GM12878 (cell line): ENCODE results near the gene SERPINI1. TPM values are rescaled to one million over a fixed set of nuclear protein-coding genes. Genes with fewer than 3 reads are reported as not detected.

Experiments used
- ATAC-seq: fragments of 200-7000 bp; cut with Tn5 transposase; 3 replicates; pipeline ENCODE4 v1.9.1; 2020; ENCODE audit warnings: mild to moderate bottlenecking, moderate library complexity
- BruUV-seq: library from RNA; stranded (reverse); fragments of 400-500 nt; replicated peaks from 2 replicates; lab custom pipeline; 2021; lab: Mats Ljungman, UMichigan
- CTCF ChIA-PET: fragments of 300-600 bp; sonication (Branson Sonifier 250); formaldehyde crosslinking; extraction: SDS; loops from one replicate; lab custom pipeline; 2021; ENCODE audit warnings: inconsistent platforms; lab: Yijun Ruan, JAX
- POLR2A ChIA-PET: fragments of 350-600 bp; formaldehyde crosslinking; extraction: SDS; loops from one replicate; lab custom pipeline; 2021; ENCODE audit warnings: inconsistent platforms; lab: Charles Lee
- RAD21 ChIA-PET: fragments of 300-600 bp; sonication (Branson Sonifier 250); formaldehyde crosslinking; loops from one replicate; lab custom pipeline; 2023; ENCODE audit warnings: antibody characterized with exemption; ENCODE audit not compliant: unreplicated experiment; lab: Charles Lee
- SMC1A ChIA-PET: fragments of 300-600 bp; sonication (Branson Sonifier 250); formaldehyde crosslinking; loops from one replicate; lab custom pipeline; 2023; ENCODE audit not compliant: unreplicated experiment, uncharacterized antibody; lab: Charles Lee
- DNase-seq: peaks from one replicate; pipeline ENCODE4 v3.0.0-alpha.2; 2011; ENCODE audit warnings: low read depth, low spot score
- FAIRE-seq: peaks from 3 replicates; lab custom pipeline; 2011; peaks lifted over from hg19 to GRCh38; lab: Jason Lieb, UNC
- H2AFZ ChIP-seq: 2 replicates; pipeline ENCODE4 v1.6.0; 2011; ENCODE audit warnings: low read depth, low read length, control low read depth; ENCODE audit not compliant: control insufficient read depth
- H3K27ac ChIP-seq: 2 replicates; pipeline ENCODE4 v1.5.1; 2011; ENCODE audit warnings: control low read depth; ENCODE audit not compliant: control insufficient read depth, insufficient read depth
- H3K27me3 ChIP-seq, 2 experiments: replicated peaks in 1 of 2; 2 replicates each; pipeline versions ENCODE4 v1.6.0 to v1.6.1; 2011; ENCODE audit warnings: low read length in 1 of 2; ENCODE audit not compliant: control insufficient read depth in 2 of 2, insufficient read depth in 2 of 2
- H3K36me3 ChIP-seq, 2 experiments: 2 replicates each; pipeline ENCODE4 v1.5.1; 2011; ENCODE audit warnings: low read length in 1 of 2; ENCODE audit not compliant: control insufficient read depth in 2 of 2, insufficient read depth in 2 of 2
- H3K4me1 ChIP-seq: 2 replicates; pipeline ENCODE4 v1.6.1; 2011; ENCODE audit warnings: mild to moderate bottlenecking, low read length, moderate library complexity, mixed read lengths; ENCODE audit not compliant: control insufficient read depth, insufficient read depth
- H3K4me2 ChIP-seq: 2 replicates; pipeline ENCODE4 v1.6.0; 2011; ENCODE audit warnings: control low read depth; ENCODE audit not compliant: control insufficient read depth, insufficient read depth
- H3K4me3 ChIP-seq: fragments of 200-600 bp; sonication (generic); 2 replicates; pipeline ENCODE4 v1.5.1; 2016
- H3K79me2 ChIP-seq: 2 replicates; pipeline ENCODE4 v1.6.0; 2011; ENCODE audit warnings: low read length; ENCODE audit not compliant: control insufficient read depth, insufficient read depth
- H3K9ac ChIP-seq: 2 replicates; pipeline ENCODE4 v1.8.0; 2011; ENCODE audit warnings: low read length, control low read depth, mixed read lengths; ENCODE audit not compliant: control insufficient read depth, insufficient read depth
- H3K9me3 ChIP-seq: replicated peaks from 3 replicates; pipeline ENCODE4 v1.5.1; 2011; ENCODE audit warnings: mild to moderate bottlenecking, low read length; ENCODE audit not compliant: control insufficient read depth, insufficient read depth
- H4K20me1 ChIP-seq: 2 replicates; pipeline ENCODE4 v1.6.0; 2011; ENCODE audit not compliant: control insufficient read depth, insufficient read depth
- BMI1 ChIP-seq: fragments of 450-650 bp; IDR thresholded peaks from 2 replicates; pipeline ENCODE4 v1.6.1; 2016; ENCODE audit warnings: mild to moderate bottlenecking, moderate library complexity, borderline replicate concordance
- CEBPB ChIP-seq, 2 experiments: fragments of 150-350 bp in 1 of 2; IDR thresholded peaks; 2 replicates each; pipeline ENCODE4 v1.6.1; 2012 to 2014; ENCODE audit warnings: low read depth in 2 of 2, low read length in 2 of 2, borderline replicate concordance in 1 of 2, inconsistent platforms in 1 of 2
- NBN ChIP-seq: fragments of 450-650 bp; IDR thresholded peaks from 2 replicates; pipeline ENCODE4 v1.6.1; 2016
- NFXL1 ChIP-seq: fragments of 450-650 bp; IDR thresholded peaks from 2 replicates; pipeline ENCODE4 v1.6.1; 2017; ENCODE audit warnings: antibody characterized with exemption, mild to moderate bottlenecking, borderline replicate concordance
- NR2C2 ChIP-seq: IDR thresholded peaks from 2 replicates; pipeline ENCODE4 v1.6.1; 2011; ENCODE audit warnings: borderline replicate concordance, low read depth; ENCODE audit not compliant: control insufficient read depth, insufficient read length
- PAX5 ChIP-seq: IDR thresholded peaks from 2 replicates; pipeline ENCODE4 v1.6.1; 2011; ENCODE audit warnings: low read depth, low read length, borderline replicate concordance
- PAX8 ChIP-seq: fragments of 450-650 bp; IDR thresholded peaks from 2 replicates; pipeline ENCODE4 v1.6.1; 2017; ENCODE audit warnings: mild to moderate bottlenecking, moderate library complexity
- PKNOX1 ChIP-seq: fragments of 450-650 bp; IDR thresholded peaks from 2 replicates; pipeline ENCODE4 v1.6.1; 2016; ENCODE audit warnings: mild to moderate bottlenecking
- RAD21 ChIP-seq: IDR thresholded peaks from 2 replicates; pipeline ENCODE4 v1.6.1; 2011; ENCODE audit warnings: mild to moderate bottlenecking, low read depth, low read length, moderate library complexity; ENCODE audit not compliant: insufficient read depth
- RAD51 ChIP-seq: fragments of 450-650 bp; IDR thresholded peaks from 2 replicates; pipeline ENCODE4 v1.6.1; 2016; ENCODE audit warnings: moderate library complexity, mild to moderate bottlenecking, inconsistent platforms
- REST ChIP-seq: IDR thresholded peaks from 2 replicates; pipeline ENCODE4 v1.6.1; 2012; ENCODE audit warnings: mild to moderate bottlenecking, low read depth, low read length
- SP1 ChIP-seq: IDR thresholded peaks from one replicate; pipeline ENCODE4 v1.6.1; 2011; ENCODE audit warnings: low read depth, low read length
- USF1 ChIP-seq: IDR thresholded peaks from 2 replicates; pipeline ENCODE4 v1.6.1; 2011; ENCODE audit warnings: borderline replicate concordance, low read depth, mild to moderate bottlenecking, moderate library complexity, mixed read lengths, low read length; ENCODE audit not compliant: insufficient read depth; ENCODE audit errors: extremely low read length
- ZBTB11 ChIP-seq: fragments of 450-650 bp; formaldehyde crosslinking; IDR thresholded peaks from 2 replicates; pipeline ENCODE4 v1.5.0; 2022; ENCODE audit warnings: mild to moderate bottlenecking, missing genetic modification characterization
- WGBS: methylation state at CpG from one replicate; pipeline ENCODE4 v1.1.6; 2016; ENCODE audit warnings: low lambda C conversion rate; ENCODE audit not compliant: insufficient replicate concordance, insufficient coverage; ENCODE audit errors: missing lambda C conversion rate; 5-methylcytosine and 5-hydroxymethylcytosine counted together
- in situ Hi-C: fragments of 300-500 bp; cut with MboI; formaldehyde crosslinking; loops from 9 replicates; pipeline ENCODE4 v1.14.3; 2018; ENCODE audit warnings: mixed read lengths
- intact Hi-C: fragments of 100-400 bp; cut with micrococcal nuclease; formaldehyde crosslinking; loops from one replicate; pipeline ENCODE4 v1.14.2; 2022; ENCODE audit not compliant: unreplicated experiment
- polyA plus RNA-seq, 11 experiments: library from polyadenylated mRNA; depleted of rRNA in 4 of 11; unstranded in 6 of 11; stranded (reverse) in 5 of 11; fragments of >200 nt; fragmentation: Nextera tagmentation in 4 of 11; fragmentation: Illumina TruSeq in 1 of 11; extraction: Ambion mirVana in 4 of 11; extraction: Trizol in 1 of 11; gene quantifications; 1 replicate in 1 of 11; 2 replicates in 10 of 11; pipeline versions ENCODE4 v1.2.1 to v1.2.3, GENCODE V29; 2011 to 2016; ENCODE audit warnings: inconsistent platforms in 2 of 11, missing spikeins in 2 of 11, low read depth in 1 of 11
- total RNA-seq, 4 experiments: library from RNA; depleted of rRNA in 3 of 4; stranded (reverse); fragments of >200 nt in 3 of 4; fragmentation: Illumina TruSeq in 1 of 4; extraction: Trizol in 1 of 4; gene quantifications; 2 replicates each; pipeline versions ENCODE4 v1.2.1 to v1.2.3, GENCODE V29; 2013 to 2021
- TF ChIP-seq, protein P1 (sequence below): IDR thresholded peaks from 2 replicates; pipeline ENCODE4 v1.6.1; 2011; ENCODE audit warnings: low read depth, low read length, improper control_type of control experiment, borderline replicate concordance

SERPINI1 gene
- total and polyA plus RNA-seq, 10 of the 15 experiments (the other 5 are each of a cell fraction or from before 2014, with no cell fraction given) = 1.5 to 7.6 (median 3.6) TPM

GRCh38 chr3:167714871-167715270 lies 20.6 kb upstream of the SERPINI1 start:
- no peak overlapping the region for H3K4me2 ChIP-seq
- no peaks in the 10 kb centered on the region for H3K9me3 ChIP-seq
- ChIA-PET CTCF (no interaction called here), RAD21 (no interaction called here), SMC1A (interaction anchor here (1.1 to 2.3 kb wide), 3 partner anchors 12 to 16 kb away, joined by 3 to 5 read pairs (median 3); no protein-coding TSS in a partner anchor), POLR2A (no interaction called here)
- in situ Hi-C loops = no loop called here
- H3K9ac ChIP-seq = no peak overlapping the region
- H3K27ac ChIP-seq = no peak overlapping the region
- H2AFZ ChIP-seq = no peak overlapping the region
- H3K4me1 ChIP-seq = no peaks in the 10 kb centered on the region
- no TSS peak for BruUV-seq
- peaks cover 28% of the 10 kb centered on the region for H3K79me2 ChIP-seq
- intact Hi-C loops = no loop called here
- no peak for DNase-seq
- no peaks in the 10 kb centered on the region for H3K27me3 ChIP-seq
- WGBS = 95% methylated on average over 1 of the region's 1 CpG
- ATAC-seq = peak; percentile 48; the same call in 2 of the 3 replicates
- H4K20me1 ChIP-seq = peaks cover 3% of the 10 kb centered on the region; the same call in 1 of the 2 replicates
- FAIRE-seq = no peak
- H3K36me3 ChIP-seq = peaks cover 6 to 9% of the 10 kb centered on the region in 2 experiments
- no peak overlapping the region for H3K4me3 ChIP-seq
- TF ChIP-seq BMI1 (no peak), PAX5 (no peak), REST (no peak), PKNOX1 (no peak), RAD21 (no peak), NR2C2 (no peak), ZBTB11 (CRISPR knock-in tag) (no peak), NBN (no peak), SP1 (no peak), PAX8 (no peak), CEBPB (IDR thresholded peaks at IDR 0.05; ENCODE audit: borderline replicate concordance in 1 of 2, low read depth in 2 of 2, low read length in 2 of 2) (no peak), RAD51 (no peak), NFXL1 (no peak), USF1 (no peak)
- TF ChIP-seq, protein P1, sequence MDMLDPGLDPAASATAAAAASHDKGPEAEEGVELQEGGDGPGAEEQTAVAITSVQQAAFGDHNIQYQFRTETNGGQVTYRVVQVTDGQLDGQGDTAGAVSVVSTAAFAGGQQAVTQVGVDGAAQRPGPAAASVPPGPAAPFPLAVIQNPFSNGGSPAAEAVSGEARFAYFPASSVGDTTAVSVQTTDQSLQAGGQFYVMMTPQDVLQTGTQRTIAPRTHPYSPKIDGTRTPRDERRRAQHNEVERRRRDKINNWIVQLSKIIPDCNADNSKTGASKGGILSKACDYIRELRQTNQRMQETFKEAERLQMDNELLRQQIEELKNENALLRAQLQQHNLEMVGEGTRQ = no peak
